MM.1S (cell line): ENCODE results near the gene GRIK3.

Experiments used
- DNase-seq: peaks from one replicate; pipeline ENCODE4 v3.0.0-alpha.2; 2015
- H2AFZ ChIP-seq: fragments of 300-600 bp; sonication (generic); 2 replicates; pipeline ENCODE4 v1.6.0; 2016; ENCODE audit warnings: antibody characterized with exemption, low read length
- H3F3A ChIP-seq: fragments of 300-600 bp; sonication (generic); 2 replicates; pipeline ENCODE4 v1.6.1; 2016; ENCODE audit warnings: mild to moderate bottlenecking, antibody characterized with exemption, low read length, moderate library complexity, mixed read lengths; ENCODE audit not compliant: insufficient read depth
- H3K27ac ChIP-seq: fragments of 300-600 bp; sonication (generic); 2 replicates; pipeline ENCODE4 v1.5.1; 2016; ENCODE audit warnings: mild to moderate bottlenecking, low read length
- H3K27me3 ChIP-seq: fragments of 300-600 bp; sonication (generic); replicated peaks from 2 replicates; pipeline ENCODE4 v1.6.0; 2016; ENCODE audit warnings: low read length; ENCODE audit not compliant: insufficient read depth
- H3K36me3 ChIP-seq: fragments of 300-600 bp; sonication (generic); replicated peaks from 2 replicates; pipeline ENCODE4 v1.6.1; 2016; ENCODE audit warnings: mild to moderate bottlenecking, low read length, mixed read lengths; ENCODE audit not compliant: insufficient read depth
- H3K4me1 ChIP-seq: fragments of 300-600 bp; sonication (generic); 2 replicates; pipeline ENCODE4 v1.6.1; 2016; ENCODE audit warnings: low read length, mixed read lengths
- H3K4me2 ChIP-seq: fragments of 300-600 bp; sonication (generic); 2 replicates; pipeline ENCODE4 v1.6.0; 2016; ENCODE audit warnings: low read depth, low read length
- H3K4me3 ChIP-seq: fragments of 300-600 bp; sonication (generic); 2 replicates; pipeline ENCODE4 v1.5.1; 2016; ENCODE audit warnings: low read length, mixed read lengths
- H3K79me2 ChIP-seq: fragments of 300-600 bp; sonication (generic); 2 replicates; pipeline ENCODE4 v1.6.1; 2016; ENCODE audit warnings: mixed run types, low read length, mixed read lengths
- H3K9ac ChIP-seq: fragments of 300-600 bp; sonication (generic); 2 replicates; pipeline ENCODE4 v1.6.1; 2016; ENCODE audit warnings: low read length, mixed read lengths
- H3K9me2 ChIP-seq: fragments of 300-600 bp; sonication (generic); replicated peaks from 2 replicates; pipeline ENCODE4 v1.6.1; 2016; ENCODE audit warnings: mild to moderate bottlenecking, low read length, mixed read lengths; ENCODE audit not compliant: insufficient read depth
- H3K9me3 ChIP-seq: fragments of 300-600 bp; sonication (generic); replicated peaks from 2 replicates; pipeline ENCODE4 v1.6.1; 2016; ENCODE audit warnings: mild to moderate bottlenecking, low read length, mixed read lengths; ENCODE audit not compliant: insufficient read depth
- H4K20me1 ChIP-seq: fragments of 300-600 bp; sonication (generic); 2 replicates; pipeline ENCODE4 v1.6.1; 2016; ENCODE audit warnings: mild to moderate bottlenecking, low read length, moderate library complexity, mixed read lengths; ENCODE audit not compliant: insufficient read depth
- CTCF ChIP-seq: fragments of 300-600 bp; sonication (generic); IDR thresholded peaks from 2 replicates; pipeline ENCODE4 v1.5.1; 2016; ENCODE audit warnings: antibody characterized with exemption, low read length, mixed read lengths
- EZH2 ChIP-seq: fragments of 300-600 bp; sonication (generic); optimal IDR thresholded peaks from 2 replicates; pipeline ENCODE3; 2017; ENCODE audit warnings: low read depth, mild to moderate bottlenecking, antibody characterized with exemption, low read length, mixed read lengths
- EZH2phosphoT487 ChIP-seq: fragments of 300-600 bp; sonication (generic); IDR thresholded peaks from 2 replicates; pipeline ENCODE4 v1.6.1; 2018; ENCODE audit warnings: antibody characterized with exemption, low read length

Gene GRIK3

DNA sequence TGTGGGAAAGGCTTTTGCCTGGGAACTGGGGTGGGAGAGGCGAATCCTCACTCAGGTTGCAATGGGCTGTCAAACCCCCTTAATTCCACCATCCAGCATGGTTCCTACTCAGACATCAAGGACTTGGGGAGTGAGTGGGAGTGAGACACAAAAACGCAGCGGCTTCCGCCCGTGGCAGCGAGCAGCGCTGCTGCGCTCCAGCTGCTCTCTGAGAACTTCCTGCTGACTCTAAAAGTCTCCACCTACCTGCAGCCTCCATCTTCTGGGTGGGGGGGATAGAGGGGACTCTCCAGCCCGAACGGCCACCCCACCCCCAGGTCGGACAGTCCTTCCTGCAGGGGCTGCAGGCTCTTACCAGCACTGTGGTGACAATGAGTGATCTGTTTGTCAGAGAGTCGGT lies 184.4 kb downstream of the GRIK3 start:
- H3K36me3 ChIP-seq, result no peaks in the 10 kb centered on the region
- H3K27me3 ChIP-seq, result peaks cover 100% of the 10 kb centered on the region
- no peak overlapping the region for H2AFZ ChIP-seq
- no peaks in the 10 kb centered on the region for H3K9me2 ChIP-seq
- H3F3A ChIP-seq, result no peaks in the 10 kb centered on the region
- H3K4me2 ChIP-seq, result no peak overlapping the region
- H3K27ac ChIP-seq, result no peak overlapping the region
- DNase-seq, result no peak
- no peak overlapping the region for H3K9ac ChIP-seq
- no peaks in the 10 kb centered on the region for H3K79me2 ChIP-seq
- H4K20me1 ChIP-seq, result no peaks in the 10 kb centered on the region
- TF ChIP-seq EZH2 (no peak), CTCF (no peak), EZH2phosphoT487 (no peak)
- H3K9me3 ChIP-seq, result no peaks in the 10 kb centered on the region
- no peaks in the 10 kb centered on the region for H3K4me1 ChIP-seq
- H3K4me3 ChIP-seq, result no peak overlapping the region

- Histone ChIP-seq H3K27me3 (peaks cover 100% of the 10 kb centered on the region), H3K9me3 (no peaks in the 10 kb centered on the region), H3K27ac (no peak overlapping the region), H3K79me2 (no peaks in the 10 kb centered on the region), H2AFZ (no peak overlapping the region), H3F3A (no peaks in the 10 kb centered on the region), H3K4me3 (no peak overlapping the region), H4K20me1 (no peaks in the 10 kb centered on the region), H3K36me3 (no peaks in the 10 kb centered on the region), H3K9me2 (no peaks in the 10 kb centered on the region), H3K4me1 (no peaks in the 10 kb centered on the region), H3K4me2 (no peak overlapping the region), H3K9ac (no peak overlapping the region)
- no peak for DNase-seq
- TF ChIP-seq EZH2 (no peak), CTCF (no peak), EZH2phosphoT487 (no peak)
Observed at GRCh38 chr1:36847761-36848160, 186.6 kb downstream of the GRIK3 start.

- peaks cover 100% of the 10 kb centered on the region for H3K27me3 ChIP-seq
- no peak overlapping the region for H3K4me3 ChIP-seq
- DNase-seq, result no peak
- H4K20me1 ChIP-seq, result no peaks in the 10 kb centered on the region
- H3K9me2 ChIP-seq, result no peaks in the 10 kb centered on the region
- no peak overlapping the region for H2AFZ ChIP-seq
- TF ChIP-seq EZH2phosphoT487 (no peak), EZH2 (no peak), CTCF (no peak)
- H3K4me2 ChIP-seq, result no peak overlapping the region
- H3K9ac ChIP-seq, result no peak overlapping the region
- H3K9me3 ChIP-seq, result no peaks in the 10 kb centered on the region
- H3K79me2 ChIP-seq, result no peaks in the 10 kb centered on the region
- H3K27ac ChIP-seq, result no peak overlapping the region
- no peaks in the 10 kb centered on the region for H3K36me3 ChIP-seq
- no peaks in the 10 kb centered on the region for H3F3A ChIP-seq
- H3K4me1 ChIP-seq, result no peaks in the 10 kb centered on the region
Observed at GRCh38 chr1:36847186-36847585, 187.1 kb downstream of the GRIK3 start.

GRCh38 chr1:36846357-36846756 lies 188.0 kb downstream of the GRIK3 start:
- Histone ChIP-seq H3K9me3 (no peaks in the 10 kb centered on the region), H3K27me3 (peaks cover 100% of the 10 kb centered on the region), H4K20me1 (no peaks in the 10 kb centered on the region), H3K79me2 (no peaks in the 10 kb centered on the region), H3F3A (no peaks in the 10 kb centered on the region), H2AFZ (no peak overlapping the region), H3K36me3 (no peaks in the 10 kb centered on the region), H3K4me1 (no peaks in the 10 kb centered on the region), H3K4me3 (no peak overlapping the region), H3K9ac (no peak overlapping the region), H3K27ac (no peak overlapping the region), H3K4me2 (no peak overlapping the region), H3K9me2 (no peaks in the 10 kb centered on the region)
- no peak for DNase-seq
- TF ChIP-seq CTCF, result no peak
- TF ChIP-seq EZH2phosphoT487, result no peak
- no peak for TF ChIP-seq EZH2
